NCI-H187 treated with DMSO at 0.1 percent for 48 hours (cell line): ENCODE measurements around the gene GNA12.
"Not testable (repeated sequence)": the region's sequence is repeated elsewhere in the genome, so short reads cannot be mapped to it uniquely, and the experiment has no call there.

Experiments
- DNase-seq: peaks from one replicate; lab custom pipeline; 2025; lab: John Stamatoyannopoulos, UW

The GNA12 gene

DNA sequence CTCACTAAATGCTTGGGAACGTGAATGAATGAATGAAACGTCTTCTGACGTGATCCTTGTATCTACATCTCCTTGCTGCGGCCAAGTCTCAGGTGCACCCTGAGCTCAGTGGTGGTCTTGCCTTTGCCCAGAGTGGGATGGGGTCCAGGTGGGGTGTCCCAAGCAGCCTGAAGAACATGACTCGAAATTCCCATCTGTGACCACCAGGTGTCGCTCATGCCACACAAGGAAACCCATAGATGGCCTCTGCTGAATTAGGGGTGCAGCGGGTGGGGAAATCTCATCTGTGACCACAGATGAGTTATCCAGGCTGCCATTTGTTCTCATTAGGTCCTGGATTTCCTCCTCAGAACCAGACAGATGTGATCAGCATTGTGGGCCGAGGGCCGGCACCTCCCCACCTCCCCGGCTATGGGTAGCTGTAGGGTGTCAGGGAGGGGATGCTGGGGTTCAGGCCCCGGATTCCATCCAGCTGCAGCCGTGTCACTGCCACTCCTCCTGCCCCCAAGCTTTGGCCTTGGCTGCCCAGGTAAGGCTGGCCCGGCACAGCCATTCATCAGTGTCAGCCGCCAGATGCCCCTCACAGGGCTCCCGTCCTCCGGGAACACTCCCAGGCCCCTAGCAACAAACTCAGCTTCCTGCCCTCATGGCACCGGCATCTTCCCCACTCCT lies 21.0 kb upstream of the GNA12 start:
- no peak for DNase-seq

DNA sequence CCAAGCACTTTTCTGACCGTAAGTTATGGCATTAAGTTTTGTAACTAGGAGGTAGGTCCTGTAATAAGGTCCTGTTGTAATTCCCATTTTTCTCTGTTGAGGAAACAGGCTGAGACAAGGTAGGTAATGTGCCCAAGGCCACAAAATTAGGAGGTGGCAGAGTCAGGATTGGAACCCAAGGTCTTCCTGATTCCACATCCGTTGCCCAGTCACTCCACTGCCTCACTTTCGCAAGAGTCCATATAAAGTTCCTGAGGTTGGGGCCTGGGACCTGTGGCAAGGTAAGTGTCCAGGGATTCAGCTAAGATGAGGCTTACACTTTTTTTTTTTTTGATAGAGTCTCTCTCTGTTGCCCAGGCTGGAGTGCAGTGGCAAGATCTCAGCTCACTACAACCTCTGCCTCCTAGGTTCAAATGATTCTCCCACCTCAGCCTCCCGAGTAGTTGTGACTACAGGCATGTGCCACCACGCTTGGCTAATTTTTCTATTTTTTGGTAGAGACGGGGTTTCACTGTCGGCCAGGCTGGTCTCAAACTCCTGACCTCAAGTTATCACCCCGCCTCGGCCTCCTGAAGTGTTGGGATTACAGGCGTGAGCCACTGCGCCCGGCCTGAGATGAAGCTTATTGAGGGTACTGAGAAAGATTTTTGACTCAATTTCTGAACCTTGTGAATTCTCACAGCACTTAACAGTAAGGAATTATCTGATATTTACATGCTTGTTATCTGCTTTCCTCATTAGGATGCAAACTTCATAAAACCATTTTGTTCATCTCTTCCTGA lies 20.3 kb upstream of the GNA12 start:
- no peak for DNase-seq

DNA sequence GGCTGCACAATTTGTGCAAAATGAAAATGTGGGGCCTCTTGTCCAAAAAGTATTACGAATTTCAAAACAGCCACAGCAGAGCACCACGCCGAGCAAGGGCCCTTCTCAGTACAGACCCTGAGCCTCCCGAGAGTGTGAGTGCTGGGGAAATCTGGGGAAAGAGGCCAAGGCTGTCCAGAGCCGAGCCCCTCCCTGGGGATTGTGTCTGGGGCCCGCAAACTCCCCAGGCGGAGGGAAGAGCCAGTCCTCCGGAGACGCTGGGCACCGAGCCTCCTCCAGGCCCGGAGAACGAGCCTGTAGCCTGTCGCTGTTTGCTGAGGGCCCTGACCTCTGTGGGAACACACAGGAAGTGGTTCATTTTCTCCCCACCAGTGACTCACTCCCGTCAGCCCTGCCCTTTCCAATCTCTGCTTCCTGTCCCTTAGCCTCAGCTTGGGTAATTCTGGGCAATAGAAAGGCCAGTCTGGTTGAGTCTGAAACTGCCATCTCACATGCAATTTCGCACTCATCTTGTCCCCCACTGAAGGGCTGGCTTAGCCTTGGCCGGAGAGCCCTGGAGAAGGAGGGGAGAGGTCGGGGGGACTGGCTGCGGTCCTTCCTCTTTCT lies 19.5 kb upstream of the GNA12 start:
- DNase-seq = no peak

DNA sequence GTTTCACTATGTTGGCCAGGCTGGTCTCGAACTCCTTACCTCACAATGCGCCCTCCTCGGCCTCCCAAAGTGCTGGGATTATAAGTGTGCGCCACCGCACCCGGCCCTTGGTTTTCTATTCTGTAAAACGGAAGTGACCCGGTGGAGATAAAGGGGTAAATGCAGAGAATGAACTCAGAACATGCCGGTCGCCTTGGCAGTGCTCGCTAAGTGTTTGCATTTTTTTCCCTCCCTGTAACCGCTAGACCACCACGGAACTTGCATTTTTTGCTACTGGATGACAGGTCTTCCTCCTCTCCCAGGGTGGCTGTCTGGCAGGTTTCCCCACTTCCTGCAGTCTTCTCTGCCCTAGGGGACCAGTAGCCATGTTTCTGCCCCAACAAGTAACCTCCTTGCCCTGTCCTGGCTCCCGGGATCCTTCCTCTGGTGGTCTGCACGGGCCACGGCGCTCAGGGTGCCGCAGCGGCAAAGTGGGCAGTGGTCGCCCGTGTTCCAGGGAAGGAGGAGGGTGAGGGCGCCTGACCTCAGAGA lies 18.8 kb upstream of the GNA12 start:
- DNase-seq = no peak

DNA sequence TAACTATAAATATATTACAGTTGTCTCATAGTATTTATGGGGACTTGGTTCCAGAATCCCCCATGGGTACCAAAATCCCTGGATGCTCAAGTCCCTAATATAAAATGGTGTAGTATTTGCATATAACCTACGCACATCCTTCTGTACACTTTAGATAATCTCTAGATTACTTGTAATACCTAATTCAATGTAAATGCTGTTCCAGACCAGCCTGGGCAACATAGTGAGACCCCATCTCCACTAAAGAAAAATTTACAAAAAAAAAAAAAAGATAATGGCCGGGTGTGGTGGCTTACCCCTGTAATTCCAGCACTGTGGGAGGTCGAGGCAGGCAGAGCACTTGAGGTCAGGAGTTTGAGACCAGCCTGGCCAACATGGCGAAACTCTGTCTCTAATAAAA lies 17.4 kb upstream of the GNA12 start:
- no peak for DNase-seq

DNA sequence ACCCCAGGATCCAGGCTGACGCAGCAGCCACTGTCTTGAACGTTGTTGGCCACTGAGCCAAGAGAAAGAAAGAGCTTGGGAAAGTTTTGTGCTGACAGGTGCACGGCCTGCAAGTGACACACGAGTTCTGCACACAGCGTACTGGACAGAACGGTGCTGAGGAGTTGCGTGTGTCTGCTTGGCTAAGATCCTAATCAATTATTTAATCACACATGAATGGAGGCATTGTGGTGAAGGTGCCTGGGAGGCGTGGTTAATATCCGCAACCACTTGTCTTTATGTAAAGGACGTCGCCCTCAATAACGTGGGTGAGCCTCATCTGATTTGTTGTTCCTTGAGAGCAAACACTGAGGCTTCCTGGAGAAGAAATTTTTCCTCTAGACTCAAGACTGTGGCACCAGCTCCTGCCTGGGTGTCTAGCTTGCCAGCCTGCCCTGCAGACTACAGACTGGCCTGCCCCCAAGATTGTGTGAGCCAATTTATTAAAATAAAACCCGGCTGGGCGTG lies 16.6 kb upstream of the GNA12 start:
- DNase-seq = no peak

DNA sequence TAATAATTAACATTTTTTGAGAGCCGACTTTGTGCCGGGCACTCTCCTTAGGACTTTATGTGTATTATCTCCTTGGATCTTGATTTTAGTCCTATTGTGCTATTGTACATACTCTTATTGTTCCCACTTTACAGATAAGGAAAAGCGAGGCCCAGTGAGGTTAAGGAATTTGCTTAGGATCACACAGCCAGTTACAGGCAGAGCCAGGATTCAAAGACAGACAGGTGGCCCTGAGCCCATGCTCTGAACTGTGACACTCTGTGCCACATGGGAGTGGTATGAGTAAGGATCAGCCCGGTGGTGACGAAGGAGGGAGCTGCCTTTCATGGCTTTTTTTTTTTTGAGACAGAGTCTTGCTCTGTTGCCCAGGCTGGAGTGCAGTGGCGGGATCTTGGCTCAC lies 15.8 kb upstream of the GNA12 start:
- no peak for DNase-seq

DNA sequence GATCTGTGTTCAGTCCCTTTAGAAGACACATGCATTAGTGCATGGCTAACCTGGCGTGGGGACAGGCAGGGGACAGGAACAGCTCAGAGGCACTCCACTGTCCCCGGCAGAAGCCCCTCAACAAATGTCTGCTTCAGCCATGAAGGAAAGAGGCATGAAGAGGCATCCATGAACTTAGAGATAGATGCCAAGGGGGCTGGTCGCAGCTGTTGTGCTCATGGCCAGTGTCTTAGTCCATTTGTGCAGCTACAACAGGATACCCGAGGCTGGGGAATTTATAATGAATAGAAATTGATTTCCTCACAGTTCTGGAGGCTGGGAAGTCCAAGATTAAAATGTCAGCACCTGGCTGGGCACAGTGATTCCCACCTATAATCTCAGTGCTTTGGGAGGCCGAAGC lies 14.5 kb upstream of the GNA12 start:
- DNase-seq = no peak

DNA sequence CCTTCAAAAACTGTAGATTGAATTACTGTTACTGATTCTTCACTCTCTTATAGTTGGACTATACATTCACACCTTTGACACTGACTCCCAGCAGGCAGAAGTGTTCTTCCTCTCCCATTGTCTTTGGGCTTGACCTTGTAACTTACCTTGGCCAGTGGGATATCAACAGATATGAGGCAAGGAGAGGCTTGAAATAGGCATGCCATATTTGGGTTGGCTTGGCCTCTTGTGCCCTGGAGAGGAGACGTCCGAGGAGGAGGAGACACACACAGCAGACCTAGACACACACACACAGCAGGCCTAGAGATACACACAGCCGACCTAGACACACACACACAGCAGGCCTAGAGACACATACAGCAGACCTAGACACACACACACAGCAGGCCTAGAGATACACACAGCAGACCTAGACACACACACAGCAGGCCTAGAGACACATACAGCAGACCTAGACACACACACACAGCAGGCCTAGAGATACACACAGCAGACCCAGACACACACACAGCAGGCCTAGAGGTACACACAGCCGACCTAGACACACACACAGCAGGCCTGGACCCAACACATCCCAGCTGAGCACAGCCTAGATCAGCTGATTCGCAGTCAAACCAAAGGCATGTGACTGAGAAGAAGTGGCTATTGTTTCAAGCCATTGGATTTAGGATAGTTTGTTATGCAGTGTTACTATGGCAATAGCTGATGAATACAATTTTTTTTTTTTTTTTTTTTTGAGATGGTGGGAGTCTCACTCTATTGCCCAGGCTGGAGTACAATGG lies 12.5 kb upstream of the GNA12 start:
- no peak for DNase-seq

DNA sequence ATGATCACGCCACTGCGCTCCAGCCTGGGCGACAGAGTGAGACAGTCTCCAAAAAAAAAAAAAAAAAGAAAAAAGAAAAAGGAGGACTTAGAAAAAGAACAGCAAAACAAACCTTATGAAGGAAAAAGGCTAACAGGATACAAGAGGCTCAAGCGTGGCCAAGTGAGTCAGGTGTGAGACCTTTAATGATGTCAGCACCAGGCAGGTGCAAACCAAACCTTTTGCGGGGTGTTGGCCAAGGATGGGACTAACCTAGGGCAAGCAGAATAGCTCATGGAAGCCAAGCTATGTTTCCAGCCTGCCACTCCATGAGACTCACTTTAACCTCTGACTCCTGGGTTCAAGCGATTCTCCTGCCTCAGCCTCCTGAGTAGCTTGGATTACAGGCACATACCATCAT lies 11.3 kb upstream of the GNA12 start:
- no peak for DNase-seq

DNA sequence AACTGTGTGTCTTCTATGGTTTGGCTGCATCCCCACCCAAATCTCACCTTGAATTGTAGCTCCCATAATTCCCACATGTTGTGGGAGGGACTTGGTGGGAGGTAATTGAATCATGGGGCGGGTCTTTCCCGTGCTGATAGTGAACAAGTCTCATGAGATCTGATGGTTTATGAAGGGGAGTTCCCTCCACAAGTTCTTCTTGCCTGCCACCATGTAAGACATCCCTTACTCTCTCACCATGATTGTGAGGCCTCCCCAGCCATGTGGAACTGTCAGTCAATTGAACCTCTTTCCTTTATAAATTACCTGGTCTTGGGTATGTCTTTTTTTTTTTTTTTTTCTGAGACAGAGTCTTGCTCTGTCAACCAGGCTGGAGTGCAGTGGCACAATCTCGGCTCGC lies 9.4 kb upstream of the GNA12 start:
- not testable (repeated sequence) for DNase-seq

DNA sequence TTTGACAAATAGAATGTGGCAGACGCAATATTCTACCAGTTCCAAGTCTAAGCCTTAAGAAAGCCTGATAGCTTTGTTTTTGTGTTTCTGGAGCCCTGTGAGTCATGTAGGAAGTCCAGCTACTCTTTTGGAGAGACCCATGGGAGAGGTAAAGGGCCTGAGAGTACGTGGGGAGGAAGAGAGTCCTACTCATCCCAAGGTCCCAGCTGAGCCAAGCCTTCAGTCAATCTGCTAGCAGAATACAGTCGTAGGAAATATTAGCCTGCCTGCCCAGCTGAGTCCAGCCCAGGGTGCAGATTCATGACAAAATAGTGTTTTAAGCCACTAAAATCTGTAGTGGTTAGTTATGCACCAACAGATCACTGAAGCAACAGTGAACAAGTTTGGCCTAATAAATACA lies 9.0 kb upstream of the GNA12 start:
- DNase-seq = no peak

DNA sequence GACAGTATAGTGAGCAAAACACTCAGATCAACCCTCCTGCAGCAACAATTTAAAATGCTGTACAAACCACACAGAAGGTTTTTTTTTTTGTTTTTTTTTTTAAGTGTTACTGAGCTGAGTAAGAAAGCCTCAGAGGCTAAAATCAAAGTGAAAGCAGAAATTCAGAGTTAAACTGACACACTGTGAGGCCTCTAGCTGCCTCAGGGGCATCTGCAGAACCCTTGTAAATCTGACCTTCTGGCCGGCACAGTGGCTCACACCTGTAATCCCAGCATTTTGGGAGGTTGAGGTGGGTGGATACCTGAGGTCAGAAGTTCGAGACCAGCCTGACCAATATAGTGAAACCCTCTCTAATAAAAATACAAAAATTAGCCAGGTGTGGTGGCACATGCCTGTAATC lies 7.4 kb upstream of the GNA12 start:
- DNase-seq = no peak

DNA sequence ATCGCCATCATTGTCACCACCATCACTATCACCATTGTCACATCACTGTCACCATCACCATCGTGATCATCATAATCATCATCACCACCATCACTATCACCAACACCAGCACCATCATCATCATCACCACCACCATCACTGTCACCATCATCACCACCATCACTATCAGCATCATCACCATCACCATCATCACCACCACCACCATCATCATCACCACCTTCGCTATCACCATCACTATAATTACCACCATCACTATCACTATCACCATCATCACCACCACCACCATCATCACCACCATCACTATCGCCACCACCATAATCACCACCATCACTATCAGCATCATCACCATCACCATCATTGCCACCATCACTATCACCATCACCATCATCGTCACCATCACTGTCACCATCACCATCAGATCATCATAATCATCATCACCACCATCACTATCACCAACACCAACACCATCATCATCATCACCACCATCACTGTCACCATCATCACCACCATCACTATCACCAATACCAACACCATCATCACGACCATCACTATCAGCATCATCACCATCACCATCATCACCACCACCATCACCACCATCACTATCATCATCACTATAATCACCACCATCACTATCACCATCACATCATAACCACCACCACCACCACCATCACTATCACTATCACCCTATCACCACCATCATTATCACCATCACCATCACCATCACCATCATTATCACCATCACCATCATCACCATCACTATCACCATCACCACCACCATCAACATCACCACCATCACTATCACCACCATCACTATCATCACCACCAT lies 6.0 kb upstream of the GNA12 start:
- no peak for DNase-seq

DNA sequence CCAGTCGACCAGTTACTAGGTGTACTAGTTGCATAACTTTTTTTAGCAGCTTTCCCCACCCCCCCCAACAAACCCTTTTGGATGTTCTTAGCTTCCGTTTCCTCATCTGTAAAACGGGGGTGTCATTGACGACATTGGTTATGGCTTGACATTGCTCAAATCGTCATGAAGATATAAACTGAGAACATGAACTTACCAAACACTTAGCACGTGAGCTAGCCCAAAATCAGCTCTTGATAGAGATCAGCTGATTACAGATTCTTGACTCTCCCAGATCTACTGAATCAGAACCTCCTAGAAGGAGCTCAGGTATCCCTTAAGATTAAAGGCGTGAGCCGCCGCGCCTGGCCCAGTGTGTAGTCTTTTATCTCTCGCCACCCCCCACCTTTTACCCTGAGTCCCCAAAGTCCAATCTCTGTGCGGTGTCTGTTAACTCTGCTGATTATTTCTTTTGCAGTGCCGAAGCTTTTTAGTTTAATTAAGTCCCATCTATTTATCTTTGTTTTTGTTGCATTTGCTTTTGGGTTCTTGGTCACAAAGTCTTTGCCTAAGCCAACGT lies 1.0 kb upstream of the GNA12 start:
- DNase-seq = no peak

DNA sequence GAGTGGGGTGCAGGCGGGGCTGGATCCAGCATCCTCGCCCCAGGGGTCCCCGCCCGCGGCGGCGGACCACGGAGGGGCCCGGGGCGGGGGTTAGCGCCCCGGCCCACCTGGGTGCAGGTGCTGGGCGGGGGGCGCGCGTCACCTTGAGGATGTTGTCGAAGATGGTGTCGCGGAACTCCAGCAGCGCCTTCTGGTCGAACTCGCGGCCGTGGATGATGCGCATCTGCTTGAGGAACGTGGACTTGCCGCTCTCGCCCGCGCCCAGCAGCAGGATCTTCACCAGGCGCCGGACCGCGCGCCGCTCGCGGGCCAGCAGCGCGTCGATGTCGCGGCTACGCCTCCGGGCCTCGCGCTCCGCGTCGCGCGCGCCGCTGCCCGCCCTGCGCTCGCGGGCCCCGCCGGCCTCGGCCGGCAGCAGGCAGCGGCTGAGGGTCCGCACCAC lies 376 bp downstream of the GNA12 start:
- DNase-seq = no peak

DNA sequence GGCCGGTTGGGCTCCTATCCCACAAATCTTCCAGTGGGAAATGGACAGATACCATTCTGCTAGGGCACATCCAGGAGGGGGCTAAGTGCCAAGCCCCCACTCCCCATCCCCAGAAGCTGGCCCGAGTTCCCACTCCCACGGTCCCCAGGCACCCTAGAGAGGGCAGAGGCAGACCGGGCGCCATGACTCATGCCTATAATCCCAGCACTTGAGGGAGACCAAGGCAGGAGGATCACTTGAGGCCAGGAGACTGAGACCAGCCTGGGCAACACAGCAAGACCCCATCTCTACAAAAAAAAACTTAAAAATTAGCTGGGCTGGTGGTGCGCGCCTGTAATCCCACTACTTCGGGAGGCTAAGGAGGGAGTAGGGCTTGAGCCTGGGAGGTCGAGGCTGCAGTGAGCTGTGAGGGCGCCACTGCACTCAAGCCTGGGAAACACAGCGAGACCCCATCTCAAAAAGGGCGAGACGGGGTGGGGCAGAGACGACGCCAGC lies 870 bp downstream of the GNA12 start:
- no peak for DNase-seq

DNA sequence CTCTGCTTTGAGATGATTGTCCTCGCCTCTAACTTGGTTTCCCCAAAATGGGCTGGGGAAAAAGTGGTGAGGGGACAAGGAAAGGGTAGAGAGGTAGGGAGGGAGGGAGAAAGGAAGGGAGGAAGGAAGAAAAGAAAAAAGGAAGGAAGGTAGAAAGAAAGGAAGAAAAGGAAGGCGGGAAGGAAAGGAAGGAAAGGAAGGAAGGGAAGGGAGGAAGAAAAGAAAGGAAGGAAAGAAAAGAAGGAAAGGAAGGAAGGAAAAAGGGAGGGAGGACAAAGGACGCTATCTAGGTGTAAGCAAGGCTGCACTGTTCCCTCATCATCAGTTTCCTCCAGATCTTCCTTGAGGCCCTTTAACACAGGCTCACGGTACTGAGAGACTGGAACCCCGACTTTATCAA lies 2.2 kb downstream of the GNA12 start:
- no peak for DNase-seq

DNA sequence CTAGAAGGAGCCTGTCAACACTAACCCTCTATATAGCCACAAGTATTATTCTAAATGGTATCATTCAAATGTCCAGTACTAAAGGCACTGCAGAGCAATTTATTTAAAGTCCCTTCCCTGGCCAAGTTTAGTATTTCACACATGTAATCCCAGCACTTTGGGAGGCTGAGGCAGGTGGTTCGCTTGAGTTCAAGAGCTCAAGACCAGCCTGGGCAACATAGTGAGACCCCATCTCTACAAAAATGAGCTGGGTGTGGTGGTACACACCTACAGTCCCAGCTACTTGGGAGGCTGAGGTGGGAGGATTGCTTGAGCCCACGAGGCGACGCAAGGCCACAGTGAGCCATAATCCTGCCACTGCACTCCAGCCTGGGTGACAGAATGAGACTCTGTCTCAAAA lies 3.6 kb downstream of the GNA12 start:
- no peak for DNase-seq

DNA sequence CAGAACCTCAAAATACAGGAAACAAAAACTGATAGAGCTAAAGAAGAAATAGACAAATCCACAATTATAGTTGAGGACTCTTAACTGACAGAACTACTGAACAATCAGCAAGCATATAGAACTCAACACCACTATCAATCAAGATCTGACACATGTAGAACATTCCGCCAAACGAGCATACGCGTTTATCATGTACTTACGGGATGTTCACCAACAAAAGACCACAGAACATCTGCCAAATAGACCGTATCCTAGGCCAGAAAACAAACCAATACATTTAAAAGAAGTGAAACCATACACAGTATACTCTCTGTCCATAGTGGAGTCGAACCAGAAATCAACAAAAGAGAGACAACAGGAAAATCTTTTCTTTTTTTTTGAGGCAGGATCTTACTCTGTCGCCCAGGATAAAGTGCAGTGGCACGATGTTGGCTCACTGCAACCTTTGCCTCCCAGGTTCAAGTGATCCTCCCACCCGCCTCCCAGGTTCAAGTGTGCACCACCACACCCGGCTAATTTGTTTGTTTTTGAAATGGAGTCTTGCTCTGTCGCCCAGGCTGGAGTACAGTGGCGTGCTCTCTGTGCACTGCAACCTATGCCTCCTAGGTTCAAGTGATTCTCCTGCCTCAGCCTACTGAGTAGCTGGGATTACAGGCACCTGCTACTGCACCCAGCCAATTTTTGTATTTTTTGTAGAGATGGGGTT lies 5.1 kb downstream of the GNA12 start:
- DNase-seq = no peak
